ENCODE measurements around the gene ZFP36L1. TPM values are rescaled to one million over a fixed set of nuclear protein-coding genes. Genes with fewer than 3 reads are reported as not detected.

The ZFP36L1 gene
- total and polyA plus RNA-seq, 2 of the 13 experiments (the other 11 are each of a cell fraction or from before 2014, with no cell fraction given), result 7.4 to 10.2 TPM

GRCh38 chr14:68816183-68816942 is 23.5 kb upstream of the ZFP36L1 start (continued):
- TF ChIP-seq ZNF749 (CRISPR knock-in tag; IDR thresholded peaks at IDR 0.05; ENCODE audit: borderline replicate concordance) (no peak), NR3C1 (CRISPR knock-in tag; IDR thresholded peaks at IDR 0.05) (no peak), MAF1 (CRISPR knock-in tag; IDR thresholded peaks at IDR 0.05; ENCODE audit: borderline replicate concordance) (no peak; the same call in 1 of the 2 replicates), ZBTB39 (CRISPR knock-in tag; IDR thresholded peaks at IDR 0.05) (no peak), RXRA (CRISPR knock-in tag; IDR thresholded peaks at IDR 0.05) (peak; percentile 51; the same call in 1 of the 2 replicates), PBX3 (CRISPR knock-in tag; IDR thresholded peaks at IDR 0.05; ENCODE audit: borderline replicate concordance) (no peak), ZNF264 (CRISPR knock-in tag; IDR thresholded peaks at IDR 0.05) (no peak), SSRP1 (CRISPR knock-in tag; IDR thresholded peaks at IDR 0.05) (no peak), ZFX (CRISPR knock-in tag; IDR thresholded peaks at IDR 0.05; ENCODE audit: low read depth) (peak; percentile 87), TFDP2 (CRISPR knock-in tag; IDR thresholded peaks at IDR 0.05) (peak; percentile 66; the same call in 1 of the 2 replicates), ATAD3A (CRISPR knock-in tag; IDR thresholded peaks at IDR 0.05) (no peak), ZNF280B (CRISPR knock-in tag; IDR thresholded peaks at IDR 0.05; ENCODE audit: borderline replicate concordance) (peak; percentile 87)
- TF ChIP-seq, protein P1, sequence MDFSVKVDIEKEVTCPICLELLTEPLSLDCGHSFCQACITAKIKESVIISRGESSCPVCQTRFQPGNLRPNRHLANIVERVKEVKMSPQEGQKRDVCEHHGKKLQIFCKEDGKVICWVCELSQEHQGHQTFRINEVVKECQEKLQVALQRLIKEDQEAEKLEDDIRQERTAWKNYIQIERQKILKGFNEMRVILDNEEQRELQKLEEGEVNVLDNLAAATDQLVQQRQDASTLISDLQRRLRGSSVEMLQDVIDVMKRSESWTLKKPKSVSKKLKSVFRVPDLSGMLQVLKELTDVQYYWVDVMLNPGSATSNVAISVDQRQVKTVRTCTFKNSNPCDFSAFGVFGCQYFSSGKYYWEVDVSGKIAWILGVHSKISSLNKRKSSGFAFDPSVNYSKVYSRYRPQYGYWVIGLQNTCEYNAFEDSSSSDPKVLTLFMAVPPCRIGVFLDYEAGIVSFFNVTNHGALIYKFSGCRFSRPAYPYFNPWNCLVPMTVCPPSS (IDR thresholded peaks at IDR 0.05), result no peak
- TF ChIP-seq, protein P2, sequence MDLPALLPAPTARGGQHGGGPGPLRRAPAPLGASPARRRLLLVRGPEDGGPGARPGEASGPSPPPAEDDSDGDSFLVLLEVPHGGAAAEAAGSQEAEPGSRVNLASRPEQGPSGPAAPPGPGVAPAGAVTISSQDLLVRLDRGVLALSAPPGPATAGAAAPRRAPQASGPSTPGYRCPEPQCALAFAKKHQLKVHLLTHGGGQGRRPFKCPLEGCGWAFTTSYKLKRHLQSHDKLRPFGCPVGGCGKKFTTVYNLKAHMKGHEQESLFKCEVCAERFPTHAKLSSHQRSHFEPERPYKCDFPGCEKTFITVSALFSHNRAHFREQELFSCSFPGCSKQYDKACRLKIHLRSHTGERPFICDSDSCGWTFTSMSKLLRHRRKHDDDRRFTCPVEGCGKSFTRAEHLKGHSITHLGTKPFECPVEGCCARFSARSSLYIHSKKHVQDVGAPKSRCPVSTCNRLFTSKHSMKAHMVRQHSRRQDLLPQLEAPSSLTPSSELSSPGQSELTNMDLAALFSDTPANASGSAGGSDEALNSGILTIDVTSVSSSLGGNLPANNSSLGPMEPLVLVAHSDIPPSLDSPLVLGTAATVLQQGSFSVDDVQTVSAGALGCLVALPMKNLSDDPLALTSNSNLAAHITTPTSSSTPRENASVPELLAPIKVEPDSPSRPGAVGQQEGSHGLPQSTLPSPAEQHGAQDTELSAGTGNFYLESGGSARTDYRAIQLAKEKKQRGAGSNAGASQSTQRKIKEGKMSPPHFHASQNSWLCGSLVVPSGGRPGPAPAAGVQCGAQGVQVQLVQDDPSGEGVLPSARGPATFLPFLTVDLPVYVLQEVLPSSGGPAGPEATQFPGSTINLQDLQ (CRISPR knock-in tag; IDR thresholded peaks at IDR 0.05), result no peak
- TF ChIP-seq, protein P3, sequence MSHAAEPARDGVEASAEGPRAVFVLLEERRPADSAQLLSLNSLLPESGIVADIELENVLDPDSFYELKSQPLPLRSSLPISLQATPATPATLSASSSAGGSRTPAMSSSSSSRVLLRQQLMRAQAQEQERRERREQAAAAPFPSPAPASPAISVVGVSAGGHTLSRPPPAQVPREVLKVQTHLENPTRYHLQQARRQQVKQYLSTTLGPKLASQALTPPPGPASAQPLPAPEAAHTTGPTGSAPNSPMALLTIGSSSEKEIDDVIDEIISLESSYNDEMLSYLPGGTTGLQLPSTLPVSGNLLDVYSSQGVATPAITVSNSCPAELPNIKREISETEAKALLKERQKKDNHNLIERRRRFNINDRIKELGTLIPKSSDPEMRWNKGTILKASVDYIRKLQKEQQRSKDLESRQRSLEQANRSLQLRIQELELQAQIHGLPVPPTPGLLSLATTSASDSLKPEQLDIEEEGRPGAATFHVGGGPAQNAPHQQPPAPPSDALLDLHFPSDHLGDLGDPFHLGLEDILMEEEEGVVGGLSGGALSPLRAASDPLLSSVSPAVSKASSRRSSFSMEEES (CRISPR knock-in tag; IDR thresholded peaks at IDR 0.05), result no peak

Measured in HepG2 (cell line).